Measurements from ENCODE around the gene PCDH8.
"Not testable (repeated sequence)": the region's sequence is repeated elsewhere in the genome, so short reads cannot be mapped to it uniquely, and the experiment has no call there.

Gene PCDH8

GRCh38 chr13:52830946-52831345, 17.5 kb downstream of the PCDH8 start:
- H3K4me3 ChIP-seq (ENCODE audit: low read depth, low read length): no peak overlapping the region
- DNase-seq (ENCODE audit: low read depth): no peak

GRCh38 chr13:52827839-52828238, 20.6 kb downstream of the PCDH8 start:
- DNase-seq (ENCODE audit: low read depth): no peak

GRCh38 chr13:52817886-52818285, 30.6 kb downstream of the PCDH8 start:
- DNase-seq (ENCODE audit: low read depth); H3K4me3 ChIP-seq (ENCODE audit: low read depth, low read length): not testable (repeated sequence)

More at GRCh38 chr13:52827839-52828238, 20.6 kb downstream of the PCDH8 start:
- H3K4me3 ChIP-seq (ENCODE audit: low read depth, low read length): no peak overlapping the region

- H3K4me3 ChIP-seq (ENCODE audit: low read depth, low read length): no peak overlapping the region
- DNase-seq (ENCODE audit: low read depth): no peak
Measured at GRCh38 chr13:52815330-52815729, 33.1 kb downstream of the PCDH8 start.

- DNase-seq (ENCODE audit: low read depth): no peak
Measured at GRCh38 chr13:52812941-52813340, 35.5 kb downstream of the PCDH8 start.

GRCh38 chr13:52811841-52812240, 36.6 kb downstream of the PCDH8 start:
- DNase-seq (ENCODE audit: low read depth): no peak
- no peak overlapping the region for H3K4me3 ChIP-seq (ENCODE audit: low read depth, low read length)

More at GRCh38 chr13:52812941-52813340, 35.5 kb downstream of the PCDH8 start:
- no peak overlapping the region for H3K4me3 ChIP-seq (ENCODE audit: low read depth, low read length)

GRCh38 chr13:52810526-52810925, 37.9 kb downstream of the PCDH8 start:
- no peak overlapping the region for H3K4me3 ChIP-seq (ENCODE audit: low read depth, low read length)

GRCh38 chr13:52810011-52810410, 38.4 kb downstream of the PCDH8 start:
- H3K4me3 ChIP-seq (ENCODE audit: low read depth, low read length): no peak overlapping the region
- no peak for DNase-seq (ENCODE audit: low read depth)

More at GRCh38 chr13:52810526-52810925, 37.9 kb downstream of the PCDH8 start:
- DNase-seq (ENCODE audit: low read depth): no peak

- H3K4me3 ChIP-seq (ENCODE audit: low read depth, low read length): no peak overlapping the region
- peak; percentile 17 for DNase-seq (ENCODE audit: low read depth)
Measured at GRCh38 chr13:52809310-52809769, 39.1 kb downstream of the PCDH8 start.

GRCh38 chr13:52808842-52809219, 39.6 kb downstream of the PCDH8 start:
- H3K4me3 ChIP-seq (ENCODE audit: low read depth, low read length): no peak overlapping the region
- DNase-seq (ENCODE audit: low read depth): no peak

- DNase-seq (ENCODE audit: low read depth): no peak
- H3K4me3 ChIP-seq (ENCODE audit: low read depth, low read length): no peak overlapping the region
Measured at GRCh38 chr13:52806029-52806428, 42.4 kb downstream of the PCDH8 start.

- no peak for DNase-seq (ENCODE audit: low read depth)
- no peak overlapping the region for H3K4me3 ChIP-seq (ENCODE audit: low read depth, low read length)
Measured at GRCh38 chr13:52804202-52804641, 44.2 kb downstream of the PCDH8 start.

- no peak overlapping the region for H3K4me3 ChIP-seq (ENCODE audit: low read depth, low read length)
Measured at GRCh38 chr13:52800856-52801255, 47.6 kb downstream of the PCDH8 start.

GRCh38 chr13:52798770-52799430, 49.5 kb downstream of the PCDH8 start:
- no peak for DNase-seq (ENCODE audit: low read depth)
- no peak overlapping the region for H3K4me3 ChIP-seq (ENCODE audit: low read depth, low read length)

More at GRCh38 chr13:52800856-52801255, 47.6 kb downstream of the PCDH8 start:
- DNase-seq (ENCODE audit: low read depth): no peak

GRCh38 chr13:52797176-52797575, 51.3 kb downstream of the PCDH8 start:
- DNase-seq (ENCODE audit: low read depth): no peak
- no peak overlapping the region for H3K4me3 ChIP-seq (ENCODE audit: low read depth, low read length)

- no peak for DNase-seq (ENCODE audit: low read depth)
- H3K4me3 ChIP-seq (ENCODE audit: low read depth, low read length): no peak overlapping the region
Measured at GRCh38 chr13:52794589-52794988, 53.9 kb downstream of the PCDH8 start.

- no peak for DNase-seq (ENCODE audit: low read depth)
- no peak overlapping the region for H3K4me3 ChIP-seq (ENCODE audit: low read depth, low read length)
Measured at GRCh38 chr13:52793515-52794061, 54.9 kb downstream of the PCDH8 start.
